ENCODE data around the gene EIF5. TPM values are rescaled to one million over a fixed set of nuclear protein-coding genes. Genes with fewer than 3 reads are reported as not detected.

The EIF5 gene
- total RNA-seq, 2 donors from 2014 or later, result 89.2 to 373 TPM

DNA sequence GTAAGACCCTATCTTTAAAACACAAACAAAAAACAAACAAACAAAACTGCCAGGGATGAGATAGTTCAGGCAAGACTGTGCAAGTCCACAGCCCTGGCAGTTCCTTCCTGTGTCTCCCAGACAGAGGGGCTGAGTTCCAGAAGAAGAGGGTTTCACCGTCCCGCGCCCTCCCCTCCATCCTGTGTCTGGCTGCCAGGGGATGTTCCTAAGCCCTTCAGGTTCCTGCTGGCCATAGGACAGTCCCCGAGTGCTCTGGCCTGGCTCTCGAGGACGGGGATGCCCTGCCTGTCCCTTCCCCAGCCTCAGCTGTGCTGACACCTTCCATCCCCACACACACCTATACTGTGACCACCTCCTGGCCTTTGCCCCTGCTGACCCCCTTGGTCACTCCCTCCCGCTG is 40.6 kb upstream of the EIF5 start:
- no peaks in the 10 kb centered on the region for H3K27me3 ChIP-seq (replicated peaks; ENCODE audit: insufficient read depth)
- no peaks in the 10 kb centered on the region for H3K4me1 ChIP-seq (ENCODE audit: control insufficient read depth in 1 of 2, low read depth in 2 of 2)
- no peak for TF ChIP-seq CTCF (IDR thresholded peaks at IDR 0.05)
- ATAC-seq (ENCODE audit: insufficient number of reproducible peaks, low FRiP score, low read depth) (no peak), DNase-seq (ENCODE audit: low spot score) (no peak)
- no peak overlapping the region for H3K27ac ChIP-seq
- no peaks in the 10 kb centered on the region for H3K9me3 ChIP-seq
- H3K4me3 ChIP-seq, result no peak overlapping the region
- no peaks in the 10 kb centered on the region for H3K36me3 ChIP-seq

DNA sequence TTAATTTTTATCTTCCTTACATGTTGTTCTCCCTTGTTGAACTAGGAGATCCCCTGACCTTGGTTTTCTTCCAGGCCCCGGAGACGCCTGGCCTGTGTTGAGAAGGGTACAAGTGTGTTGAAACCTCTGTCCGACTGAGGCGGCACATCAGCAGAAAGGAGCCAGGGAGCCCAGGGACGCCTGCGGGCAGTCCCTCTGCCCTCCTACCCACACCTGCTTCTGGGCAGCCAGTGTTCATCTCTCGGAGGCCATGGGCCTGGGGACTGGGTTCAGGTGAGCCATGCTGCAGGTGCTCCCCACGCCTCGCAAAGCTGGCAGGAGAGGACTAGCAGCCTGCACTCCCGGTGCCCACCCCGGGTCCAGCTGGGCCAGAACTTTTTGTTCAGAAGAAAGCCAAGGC is 39.9 kb upstream of the EIF5 start:
- DNase-seq (ENCODE audit: low spot score), result no peak
- Histone ChIP-seq H3K27ac (no peak overlapping the region), H3K4me3 (no peak overlapping the region), H3K9me3 (no peaks in the 10 kb centered on the region), H3K36me3 (no peaks in the 10 kb centered on the region), H3K27me3 (replicated peaks; ENCODE audit: insufficient read depth) (no peaks in the 10 kb centered on the region), H3K4me1 (ENCODE audit: control insufficient read depth in 1 of 2, low read depth in 2 of 2) (no peaks in the 10 kb centered on the region)
- no peak for TF ChIP-seq CTCF (IDR thresholded peaks at IDR 0.05)
- no peak for ATAC-seq (ENCODE audit: insufficient number of reproducible peaks, low FRiP score, low read depth)

- no peak overlapping the region for H3K27ac ChIP-seq
- no peak for TF ChIP-seq CTCF (IDR thresholded peaks at IDR 0.05)
- H3K36me3 ChIP-seq, result no peaks in the 10 kb centered on the region
- no peaks in the 10 kb centered on the region for H3K9me3 ChIP-seq
- DNase-seq (ENCODE audit: low spot score) (no peak), ATAC-seq (ENCODE audit: insufficient number of reproducible peaks, low FRiP score, low read depth) (no peak)
- H3K27me3 ChIP-seq (replicated peaks; ENCODE audit: insufficient read depth), result no peaks in the 10 kb centered on the region
- no peaks in the 10 kb centered on the region for H3K4me1 ChIP-seq (ENCODE audit: control insufficient read depth in 1 of 2, low read depth in 2 of 2)
- H3K4me3 ChIP-seq, result no peak overlapping the region
Observed at GRCh38 chr14:103296007-103296406, 38.0 kb upstream of the EIF5 start.

- no peaks in the 10 kb centered on the region for H3K4me1 ChIP-seq (ENCODE audit: control insufficient read depth in 1 of 2, low read depth in 2 of 2)
- DNase-seq (ENCODE audit: low spot score) (no peak), ATAC-seq (ENCODE audit: insufficient number of reproducible peaks, low FRiP score, low read depth) (no peak)
- no peak for TF ChIP-seq CTCF (IDR thresholded peaks at IDR 0.05)
- no peaks in the 10 kb centered on the region for H3K9me3 ChIP-seq
- H3K4me3 ChIP-seq, result no peak overlapping the region
- no peak overlapping the region for H3K27ac ChIP-seq
- no peaks in the 10 kb centered on the region for H3K27me3 ChIP-seq (replicated peaks; ENCODE audit: insufficient read depth)
- H3K36me3 ChIP-seq, result no peaks in the 10 kb centered on the region
Observed at GRCh38 chr14:103296987-103297386, 37.0 kb upstream of the EIF5 start.

GRCh38 chr14:103298620-103299019 is 35.4 kb upstream of the EIF5 start:
- H3K36me3 ChIP-seq, result no peaks in the 10 kb centered on the region
- no peaks in the 10 kb centered on the region for H3K9me3 ChIP-seq
- DNase-seq (ENCODE audit: low spot score) (no peak), ATAC-seq (ENCODE audit: insufficient number of reproducible peaks, low FRiP score, low read depth) (no peak)
- no peaks in the 10 kb centered on the region for H3K4me1 ChIP-seq (ENCODE audit: control insufficient read depth in 1 of 2, low read depth in 2 of 2)
- H3K27me3 ChIP-seq (replicated peaks; ENCODE audit: insufficient read depth), result no peaks in the 10 kb centered on the region
- no peak overlapping the region for H3K4me3 ChIP-seq
- no peak for TF ChIP-seq CTCF (IDR thresholded peaks at IDR 0.05)
- H3K27ac ChIP-seq, result no peak overlapping the region
